Suprapubic skin (tissue), 4 donors: Measurements from ENCODE around the gene COL26A1. TPM values are rescaled to one million over a fixed set of nuclear protein-coding genes. Genes with fewer than 3 reads are reported as not detected.

ENCODE experiments used
- DNase-seq, 2 donors: peaks; one replicate each; pipeline ENCODE4 v3.0.0-alpha.2; 2019; ENCODE audit warnings: low spot score in 2 of 2
- H3K27ac ChIP-seq: fragments of 200-600 bp; sonication (generic); one replicate; pipeline ENCODE4 v1.5.1; 2019
- H3K27me3 ChIP-seq: fragments of 200-600 bp; sonication (generic); one replicate; pipeline ENCODE4 v1.5.1; 2019
- H3K36me3 ChIP-seq: fragments of 200-600 bp; sonication (generic); one replicate; pipeline ENCODE4 v1.5.1; 2019
- H3K4me1 ChIP-seq: fragments of 200-600 bp; sonication (generic); one replicate; pipeline ENCODE4 v1.5.1; 2019
- H3K4me3 ChIP-seq: fragments of 200-600 bp; sonication (generic); one replicate; pipeline ENCODE4 v1.5.1; 2019; ENCODE audit warnings: mild to moderate bottlenecking
- H3K9me3 ChIP-seq: fragments of 200-600 bp; sonication (generic); one replicate; pipeline ENCODE4 v1.5.1; 2019
- CTCF ChIP-seq, 2 donors: fragments of 200-600 bp in 1 of 2; fragments of 450-650 bp in 1 of 2; sonication (generic) in 1 of 2; IDR thresholded peaks; one replicate each; pipeline ENCODE4 v1.5.1; 2016 to 2019; ENCODE audit warnings: antibody characterized with exemption in 2 of 2, mild to moderate bottlenecking in 1 of 2, moderate library complexity in 1 of 2
- EP300 ChIP-seq: sonication (generic); formaldehyde crosslinking; IDR thresholded peaks from one replicate; pipeline ENCODE4 v1.6.1; 2017; ENCODE audit warnings: antibody characterized with exemption
- POLR2A ChIP-seq, 2 donors: fragments of 450-650 bp; IDR thresholded peaks; one replicate each; pipeline ENCODE4 v1.6.1; 2017; ENCODE audit warnings: antibody characterized with exemption in 2 of 2, mild to moderate bottlenecking in 2 of 2, moderate library complexity in 2 of 2
- POLR2AphosphoS5 ChIP-seq, 3 donors: sonication (generic); formaldehyde crosslinking; IDR thresholded peaks; one replicate each; pipeline ENCODE4 v1.6.1; 2017; ENCODE audit warnings: antibody characterized with exemption in 3 of 3
- WGBS: methylation state at CpG from one replicate; pipeline ENCODE4 v1.1.5; 2018; 5-methylcytosine and 5-hydroxymethylcytosine counted together
- total RNA-seq, 4 donors: library from RNA; depleted of rRNA; stranded (reverse); fragments of >200 nt; gene quantifications; one replicate each; pipeline ENCODE4 v1.1.0, GENCODE V29; 2016

Gene COL26A1
- total RNA-seq, 4 donors from 2014 or later = 1.1 TPM; not detected in 3

- DNase-seq = no peak
- WGBS = 47% methylated on average over 18 of the region's 19 CpGs
- Histone ChIP-seq H3K27me3 (peaks cover 50% of the 10 kb centered on the region), H3K4me3 (no peak overlapping the region), H3K4me1 (peaks cover 3% of the 10 kb centered on the region), H3K9me3 (no peaks in the 10 kb centered on the region), H3K27ac (no peak overlapping the region), H3K36me3 (no peaks in the 10 kb centered on the region)
- TF ChIP-seq POLR2A (IDR thresholded peaks at IDR 0.05) (no peak), EP300 (no peak), CTCF (IDR thresholded peaks at IDR 0.05) (no peak), POLR2AphosphoS5 (IDR thresholded peaks at IDR 0.05) (no peak)
Measured at GRCh38 chr7:101373812-101374614, 11.3 kb downstream of the COL26A1 start.

- no peaks in the 10 kb centered on the region for H3K36me3 ChIP-seq
- TF ChIP-seq EP300 = no peak
- TF ChIP-seq CTCF (IDR thresholded peaks at IDR 0.05) = no peak
- TF ChIP-seq POLR2AphosphoS5 (IDR thresholded peaks at IDR 0.05) = no peak
- TF ChIP-seq POLR2A (IDR thresholded peaks at IDR 0.05) = no peak
- H3K27me3 ChIP-seq = peaks cover 50% of the 10 kb centered on the region
- WGBS = 98% methylated on average over 3 of the region's 3 CpGs
- H3K9me3 ChIP-seq = no peaks in the 10 kb centered on the region
- peaks cover 3% of the 10 kb centered on the region for H3K4me1 ChIP-seq
- H3K27ac ChIP-seq = no peak overlapping the region
- H3K4me3 ChIP-seq = no peak overlapping the region
- DNase-seq = no peak
Measured at GRCh38 chr7:101374990-101375389, 12.3 kb downstream of the COL26A1 start.

- WGBS = 79% methylated on average over 5 of the region's 5 CpGs
- DNase-seq = no peak
- Histone ChIP-seq H3K4me1 (peaks cover 3% of the 10 kb centered on the region), H3K27ac (no peak overlapping the region), H3K4me3 (no peak overlapping the region), H3K36me3 (no peaks in the 10 kb centered on the region), H3K9me3 (no peaks in the 10 kb centered on the region), H3K27me3 (peaks cover 36% of the 10 kb centered on the region)
- no peak for TF ChIP-seq POLR2AphosphoS5 (IDR thresholded peaks at IDR 0.05)
- TF ChIP-seq POLR2A (IDR thresholded peaks at IDR 0.05) = no peak
- TF ChIP-seq EP300 = no peak
- no peak for TF ChIP-seq CTCF (IDR thresholded peaks at IDR 0.05)
Measured at GRCh38 chr7:101376601-101377000, 13.9 kb downstream of the COL26A1 start.

GRCh38 chr7:101377189-101377736 is 14.6 kb downstream of the COL26A1 start:
- no peak overlapping the region for H3K4me3 ChIP-seq
- WGBS = 90% methylated on average over 4 of the region's 4 CpGs

More at GRCh38 chr7:101377189-101377736, 14.6 kb downstream of the COL26A1 start:
- DNase-seq = no peak
- peaks cover 3% of the 10 kb centered on the region for H3K4me1 ChIP-seq
- peaks cover 30% of the 10 kb centered on the region for H3K27me3 ChIP-seq
- no peaks in the 10 kb centered on the region for H3K36me3 ChIP-seq
- no peak for TF ChIP-seq POLR2AphosphoS5 (IDR thresholded peaks at IDR 0.05)
- TF ChIP-seq CTCF (IDR thresholded peaks at IDR 0.05) = no peak
- TF ChIP-seq EP300 = no peak
- TF ChIP-seq POLR2A (IDR thresholded peaks at IDR 0.05) = no peak
- no peaks in the 10 kb centered on the region for H3K9me3 ChIP-seq
- no peak overlapping the region for H3K27ac ChIP-seq
